Omental fat pad (tissue), 4 donors: ENCODE measurements around the gene PACRG. TPM values are rescaled to one million over a fixed set of nuclear protein-coding genes. Genes with fewer than 3 reads are reported as not detected.

ENCODE experiments used
- ATAC-seq: fragments of 150-250 bp; one replicate; pipeline ENCODE4 v1.9.1; 2016; ENCODE audit warnings: mild to moderate bottlenecking, moderate library complexity; ENCODE audit not compliant: low FRiP score
- DNase-seq: peaks from one replicate; pipeline ENCODE4 v3.0.0-alpha.2; 2019; ENCODE audit warnings: low spot score
- CTCF ChIP-seq, 3 donors: fragments of 450-650 bp; IDR thresholded peaks; one replicate each; pipeline ENCODE4 v1.5.1; 2016 to 2017; ENCODE audit warnings: antibody characterized with exemption in 3 of 3, mild to moderate bottlenecking in 3 of 3, moderate library complexity in 2 of 3
- small RNA-seq: library from RNA; depleted of rRNA; stranded (forward); fragments of <200 nt; gene quantifications from one replicate; pipeline ENCODE3, GENCODE V24; 2016
- total RNA-seq, 4 donors: library from RNA; depleted of rRNA; stranded (reverse); fragments of >200 nt; gene quantifications; one replicate each; pipeline ENCODE4 v1.1.0, GENCODE V29; 2016

The PACRG gene
- total RNA-seq, 4 donors from 2014 or later, result 0.48 to 2.5 (median 1.3) TPM; not detected in 1

DNA sequence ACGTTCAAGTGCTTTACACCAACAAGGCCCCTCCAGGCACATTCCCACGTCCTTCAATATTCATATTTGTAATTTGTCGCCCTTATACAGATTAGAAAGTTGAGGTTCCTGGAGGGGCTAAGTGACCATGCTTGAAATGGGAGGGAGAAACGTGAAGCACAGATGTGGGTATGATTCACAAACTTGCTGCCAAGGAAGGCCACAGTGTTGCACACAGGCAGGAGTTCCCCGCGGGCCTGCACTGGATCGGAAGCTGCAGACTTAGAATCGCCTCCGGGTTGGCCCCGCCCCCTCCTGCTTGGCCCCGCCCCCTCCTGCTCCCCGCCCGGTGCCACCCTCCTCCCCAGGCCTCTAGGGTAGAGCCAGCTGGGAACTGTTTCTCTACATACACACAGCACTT is 628.5 kb downstream of the PACRG start:
- DNase-seq (no peak), ATAC-seq (no peak)

DNA sequence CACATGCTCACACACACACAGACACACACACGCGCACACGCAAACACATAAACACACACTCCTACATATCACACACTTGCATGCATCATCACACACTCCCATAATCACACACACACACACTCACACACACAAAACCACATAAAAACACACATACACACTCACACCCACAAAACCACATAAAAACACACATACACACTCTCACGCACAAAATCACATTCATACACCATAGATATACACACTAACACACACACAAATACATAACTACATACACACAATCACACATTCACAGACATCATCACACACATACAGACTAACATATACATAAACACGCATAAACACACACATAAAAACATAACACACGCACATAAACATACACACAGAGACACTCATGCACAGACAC is 629.0 kb downstream of the PACRG start:
- TF ChIP-seq CTCF (IDR thresholded peaks at IDR 0.05), result no peak
- no peak for DNase-seq
- no peak for ATAC-seq

More for the DNA sequence above, 628.5 kb downstream of the PACRG start:
- no peak for TF ChIP-seq CTCF (IDR thresholded peaks at IDR 0.05)

DNA sequence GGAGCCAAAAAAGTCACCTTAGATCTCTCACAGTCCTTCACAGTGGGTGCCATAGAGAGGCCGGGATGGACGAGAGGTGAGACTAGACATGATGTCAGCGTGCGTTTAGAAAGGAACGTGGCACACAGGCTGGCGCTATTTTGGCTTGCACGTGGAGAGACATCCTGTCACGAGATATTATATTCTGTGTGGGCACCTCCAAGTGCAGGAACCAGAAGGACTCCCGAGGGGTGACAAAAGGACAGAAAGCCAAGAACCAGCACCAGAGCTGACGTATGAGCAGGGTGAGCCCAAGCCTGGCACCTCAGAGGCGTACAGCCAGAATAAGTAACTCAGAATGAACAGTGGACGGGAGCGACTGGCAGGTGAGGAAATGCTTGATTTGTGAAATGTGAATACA is 636.9 kb downstream of the PACRG start:
- DNase-seq (no peak), ATAC-seq (no peak)
- TF ChIP-seq CTCF (IDR thresholded peaks at IDR 0.05), result no peak

Small RNA genes lying within 50 kb of the gene (small RNA-seq; reads per million reads assigned to genes)
- not detected for gene AL031121.1
- gene AL590286.1, result not detected

Other genes with a start within 250 kb of the PACRG start
- gene PRKN, start 208 bp upstream of the PACRG start, total RNA-seq, result 10 to 100 TPM in 3 of 4 donors, 1 to 10 TPM in 1; 8.4 to 44.8 (median 12.6) TPM